GM12892 (cell line): ENCODE results near the gene AHNAK2.

Experiments
- POLR2A ChIP-seq: IDR thresholded peaks from 2 replicates; pipeline ENCODE4 v1.6.1; 2011; ENCODE audit warnings: low read depth, low read length, control low read depth
- POLR2AphosphoS5 ChIP-seq: IDR thresholded peaks from 2 replicates; pipeline ENCODE4 v1.6.1; 2011; ENCODE audit warnings: low read depth, low read length, control low read depth
- TAF1 ChIP-seq: IDR thresholded peaks from 2 replicates; pipeline ENCODE4 v1.6.1; 2011; ENCODE audit warnings: low read depth, mild to moderate bottlenecking, control low read depth, low read length, borderline replicate concordance

- no peak for TF ChIP-seq POLR2A
- TF ChIP-seq POLR2AphosphoS5, result no peak
- TF ChIP-seq TAF1, result no peak
Observed at GRCh38 chr14:104931771-104932675, 46.2 kb downstream of the AHNAK2 start.
